ENCODE data around the gene CRKL. TPM values are rescaled to one million over a fixed set of nuclear protein-coding genes. Genes with fewer than 3 reads are reported as not detected.

The CRKL gene
- total and polyA plus RNA-seq, 2 donors (not counting 1 experiment from before 2014, with no cell fraction given) = 17.1 to 76.7 TPM

DNA sequence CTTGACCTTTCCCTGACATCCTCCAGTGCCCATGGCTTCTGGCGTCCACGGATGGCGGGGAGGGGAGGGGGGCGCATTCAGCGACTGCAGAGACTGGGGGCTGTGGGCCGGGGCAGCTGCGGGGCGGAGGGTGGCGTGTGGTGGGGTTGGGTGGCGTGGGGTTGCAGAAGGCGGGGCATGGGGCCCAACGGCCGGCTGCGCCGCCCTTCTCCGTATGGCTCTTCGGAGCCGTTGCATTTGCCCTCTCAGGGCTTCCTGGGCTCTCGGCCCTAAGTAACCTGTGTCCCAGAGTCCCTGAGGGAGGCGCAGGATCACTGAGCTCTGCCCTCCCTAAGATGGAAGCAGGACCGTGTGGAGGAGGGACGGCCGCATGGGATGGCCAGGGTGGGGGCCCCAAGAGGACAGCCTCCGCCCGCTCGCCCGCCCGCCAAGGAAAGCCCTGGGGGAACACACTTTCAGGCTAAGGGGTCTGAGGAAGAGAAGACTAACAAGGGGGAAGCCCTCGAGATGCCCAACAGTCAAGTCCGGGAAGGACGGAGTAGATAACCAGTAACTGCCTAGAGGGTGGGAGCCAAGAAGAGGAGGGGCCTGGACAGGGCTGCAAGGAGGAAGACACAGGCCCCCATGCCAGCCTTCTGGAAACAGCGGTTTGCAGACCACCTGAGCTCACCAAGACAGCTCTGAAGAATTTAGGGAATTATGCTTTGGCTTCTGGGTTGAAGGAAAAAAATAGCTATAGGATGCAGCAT lies 40.6 kb downstream of the CRKL start:
- CTCF ChIA-PET = interaction anchor here (0.5 to 2.1 kb wide), 6 partner anchors 10 to 72 kb away, joined by 3 to 8 read pairs (median 4); partner anchors contain the start of gene LZTR1
- 3% methylated on average over 25 of the region's 32 CpGs for WGBS (ENCODE audit: insufficient coverage)
- intact Hi-C loops (cut with micrococcal nuclease) = loop anchor here (5.0 kb wide), 1 partner anchor 41 kb away; the partner anchor contains the start of gene CRKL

More for the DNA sequence above, 40.6 kb downstream of the CRKL start:
- peaks cover 2 to 10% of the 10 kb centered on the region in 2 experiments for H3K36me3 ChIP-seq (replicated peaks in 1 of 2; ENCODE audit: control extremely low read depth in 1 of 2, control insufficient read depth in 1 of 2, extremely low read depth in 1 of 2, insufficient read depth in 2 of 2, low read length in 1 of 2)
- peaks cover 17% of the 10 kb centered on the region for H4K20me1 ChIP-seq (ENCODE audit: control insufficient read depth, insufficient read depth, low read length, poor library complexity, severe bottlenecking)
- no peaks in the 10 kb centered on the region for H3K9me3 Mint-ChIP-seq (ENCODE audit: insufficient read depth)
- peak overlapping the region in 1 of 2 donors; percentile 10 for H3K27ac ChIP-seq (ENCODE audit: low read length in 2 of 2)
- peak; percentile 45 for DNase-seq
- H3K79me2 ChIP-seq (ENCODE audit: control insufficient read depth, insufficient read depth, low read length) = peaks cover 4% of the 10 kb centered on the region
- H3K9ac ChIP-seq (ENCODE audit: low read length) = peak overlapping the region; percentile 76
- peak overlapping the region; percentile 83 for H3K4me3 Mint-ChIP-seq
- no peak for TF ChIP-seq EZH2 (IDR thresholded peaks at IDR 0.05; ENCODE audit: borderline replicate concordance, insufficient read depth, low read depth, low read length, poor library complexity, severe bottlenecking)
- TF ChIP-seq, protein P1, sequence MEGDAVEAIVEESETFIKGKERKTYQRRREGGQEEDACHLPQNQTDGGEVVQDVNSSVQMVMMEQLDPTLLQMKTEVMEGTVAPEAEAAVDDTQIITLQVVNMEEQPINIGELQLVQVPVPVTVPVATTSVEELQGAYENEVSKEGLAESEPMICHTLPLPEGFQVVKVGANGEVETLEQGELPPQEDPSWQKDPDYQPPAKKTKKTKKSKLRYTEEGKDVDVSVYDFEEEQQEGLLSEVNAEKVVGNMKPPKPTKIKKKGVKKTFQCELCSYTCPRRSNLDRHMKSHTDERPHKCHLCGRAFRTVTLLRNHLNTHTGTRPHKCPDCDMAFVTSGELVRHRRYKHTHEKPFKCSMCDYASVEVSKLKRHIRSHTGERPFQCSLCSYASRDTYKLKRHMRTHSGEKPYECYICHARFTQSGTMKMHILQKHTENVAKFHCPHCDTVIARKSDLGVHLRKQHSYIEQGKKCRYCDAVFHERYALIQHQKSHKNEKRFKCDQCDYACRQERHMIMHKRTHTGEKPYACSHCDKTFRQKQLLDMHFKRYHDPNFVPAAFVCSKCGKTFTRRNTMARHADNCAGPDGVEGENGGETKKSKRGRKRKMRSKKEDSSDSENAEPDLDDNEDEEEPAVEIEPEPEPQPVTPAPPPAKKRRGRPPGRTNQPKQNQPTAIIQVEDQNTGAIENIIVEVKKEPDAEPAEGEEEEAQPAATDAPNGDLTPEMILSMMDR (IDR thresholded peaks at IDR 0.05) = no peak
- peaks cover 16 to 23% of the 10 kb centered on the region in 2 donors for H3K4me1 ChIP-seq (ENCODE audit: control insufficient read depth in 2 of 2, insufficient read depth in 2 of 2, low read length in 2 of 2)
- peak overlapping the region; percentile 92 for H3K4me2 ChIP-seq (replicated peaks; ENCODE audit: low read depth, low read length, poor library complexity, severe bottlenecking)
- H3K4me3 ChIP-seq (ENCODE audit: control extremely low read depth in 1 of 5, extremely low read depth in 1 of 5, insufficient read depth in 1 of 5, low read depth in 2 of 5, low read length in 4 of 5) = peak overlapping the region in 4 of 5 experiments; percentile 55 to 69 (median 60)
- H3K27me3 ChIP-seq (replicated peaks in 1 of 4; ENCODE audit: control extremely low read depth in 1 of 4, control insufficient read depth in 3 of 4, insufficient read depth in 4 of 4, low read length in 3 of 4) = peaks cover 0 to 29% (median 7%) of the 10 kb centered on the region in 4 experiments
- H3K4me1 Mint-ChIP-seq = peaks cover 20% of the 10 kb centered on the region
- no peak overlapping the region for H3K27ac Mint-ChIP-seq
- no peaks in the 10 kb centered on the region for H3K9me3 ChIP-seq (ENCODE audit: control extremely low read depth in 1 of 3, control insufficient read depth in 2 of 3, insufficient read depth in 1 of 3, low read length in 2 of 3)
- peaks cover 13% of the 10 kb centered on the region for H3K27me3 Mint-ChIP-seq
- ATAC-seq (ENCODE audit: low read depth) = peak; percentile 69
- POLR2A ChIA-PET = no interaction called here
- peak overlapping the region; percentile 72 for H2AFZ ChIP-seq (ENCODE audit: insufficient read depth, low read depth, low read length, poor library complexity, severe bottlenecking)
